HEK293T (cell line): Measurements from ENCODE around the gene SLC8A1.

ENCODE experiments used
- CTCF ChIA-PET: fragments of 350-600 bp; formaldehyde crosslinking; extraction: SDS; loops from one replicate; lab custom pipeline; 2021; ENCODE audit warnings: antibody characterized with exemption, inconsistent platforms; lab: Yijun Ruan, JAX
- POLR2A ChIA-PET: fragments of 350-600 bp; formaldehyde crosslinking; extraction: SDS; loops from one replicate; lab custom pipeline; 2020; ENCODE audit warnings: antibody characterized with exemption, inconsistent platforms; lab: Yijun Ruan, JAX
- DNase-seq: peaks from one replicate; pipeline ENCODE4 v3.0.0; 2012; ENCODE audit warnings: mixed read lengths; ENCODE audit errors: extremely low spot score
- ARNT ChIP-seq: fragments of 450-650 bp; IDR thresholded peaks from 2 replicates; pipeline ENCODE4 v1.6.1; 2017; ENCODE audit warnings: mild to moderate bottlenecking
- BHLHE40 ChIP-seq: fragments of 450-650 bp; IDR thresholded peaks from 2 replicates; pipeline ENCODE4 v1.6.1; 2016; ENCODE audit warnings: mild to moderate bottlenecking, moderate library complexity, borderline replicate concordance
- CTBP1 ChIP-seq: fragments of 450-650 bp; IDR thresholded peaks from 2 replicates; pipeline ENCODE4 v1.6.1; 2016; ENCODE audit warnings: borderline replicate concordance
- ELF4 ChIP-seq: fragments of 450-650 bp; IDR thresholded peaks from 2 replicates; pipeline ENCODE4 v1.6.1; 2017; ENCODE audit warnings: antibody characterized with exemption
- FOXA1 ChIP-seq: fragments of 450-650 bp; IDR thresholded peaks from 2 replicates; pipeline ENCODE4 v1.6.1; 2016; ENCODE audit warnings: mild to moderate bottlenecking
- FOXK2 ChIP-seq: fragments of 450-650 bp; IDR thresholded peaks from 2 replicates; pipeline ENCODE4 v1.6.1; 2016; ENCODE audit warnings: mild to moderate bottlenecking
- FOXM1 ChIP-seq: fragments of 450-650 bp; IDR thresholded peaks from 2 replicates; pipeline ENCODE4 v1.6.1; 2017; ENCODE audit warnings: mild to moderate bottlenecking, borderline replicate concordance
- HDGF ChIP-seq: fragments of 450-650 bp; IDR thresholded peaks from 2 replicates; pipeline ENCODE4 v1.6.1; 2017; ENCODE audit warnings: antibody characterized with exemption, borderline replicate concordance
- L3MBTL2 ChIP-seq: fragments of 450-650 bp; conservative IDR thresholded peaks from 2 replicates; pipeline ENCODE4 v1.6.1; 2016; ENCODE audit warnings: mild to moderate bottlenecking
- LEF1 ChIP-seq: fragments of 450-650 bp; IDR thresholded peaks from 2 replicates; pipeline ENCODE4 v1.6.1; 2017; ENCODE audit warnings: mild to moderate bottlenecking, borderline replicate concordance
- NFRKB ChIP-seq: fragments of 450-650 bp; IDR thresholded peaks from 2 replicates; pipeline ENCODE4 v1.6.1; 2016; ENCODE audit warnings: mild to moderate bottlenecking, moderate library complexity
- SP1 ChIP-seq: fragments of 450-650 bp; IDR thresholded peaks from 2 replicates; pipeline ENCODE4 v1.6.1; 2017
- SUZ12 ChIP-seq: fragments of 450-650 bp; IDR thresholded peaks from 2 replicates; pipeline ENCODE4 v1.6.1; 2016; ENCODE audit warnings: mild to moderate bottlenecking
- TARDBP ChIP-seq: fragments of 450-650 bp; IDR thresholded peaks from 2 replicates; pipeline ENCODE4 v1.6.1; 2016
- ZNF384 ChIP-seq: fragments of 450-650 bp; IDR thresholded peaks from 2 replicates; pipeline ENCODE4 v1.6.1; 2016
- TF ChIP-seq, protein P1 (sequence below): fragments of 450-650 bp; IDR thresholded peaks from 2 replicates; pipeline ENCODE4 v1.6.1; 2016

Gene SLC8A1

GRCh38 chr2:40310303-40310702, 141.6 kb downstream of the SLC8A1 start:
- ChIA-PET POLR2A (no interaction called here), CTCF (interaction anchor here (0.6 kb wide), 1 partner anchor 138 kb away, joined by 3 read pairs; no protein-coding TSS in a partner anchor)
- no peak for DNase-seq
- TF ChIP-seq, protein P1, sequence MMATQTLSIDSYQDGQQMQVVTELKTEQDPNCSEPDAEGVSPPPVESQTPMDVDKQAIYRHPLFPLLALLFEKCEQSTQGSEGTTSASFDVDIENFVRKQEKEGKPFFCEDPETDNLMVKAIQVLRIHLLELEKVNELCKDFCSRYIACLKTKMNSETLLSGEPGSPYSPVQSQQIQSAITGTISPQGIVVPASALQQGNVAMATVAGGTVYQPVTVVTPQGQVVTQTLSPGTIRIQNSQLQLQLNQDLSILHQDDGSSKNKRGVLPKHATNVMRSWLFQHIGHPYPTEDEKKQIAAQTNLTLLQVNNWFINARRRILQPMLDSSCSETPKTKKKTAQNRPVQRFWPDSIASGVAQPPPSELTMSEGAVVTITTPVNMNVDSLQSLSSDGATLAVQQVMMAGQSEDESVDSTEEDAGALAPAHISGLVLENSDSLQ, result no peak
- TF ChIP-seq ZNF384 (no peak), FOXM1 (no peak), SUZ12 (no peak), FOXA1 (no peak), NFRKB (no peak), ARNT (no peak), SP1 (no peak), LEF1 (no peak), TARDBP (no peak), HDGF (no peak), L3MBTL2 (no peak), CTBP1 (no peak), BHLHE40 (no peak)

- ChIA-PET CTCF (no interaction called here), POLR2A (no interaction called here)
- DNase-seq, result no peak
- TF ChIP-seq TARDBP, result no peak
- TF ChIP-seq, protein P1, result no peak
Measured at GRCh38 chr2:40304340-40304739, 147.6 kb downstream of the SLC8A1 start.

DNA sequence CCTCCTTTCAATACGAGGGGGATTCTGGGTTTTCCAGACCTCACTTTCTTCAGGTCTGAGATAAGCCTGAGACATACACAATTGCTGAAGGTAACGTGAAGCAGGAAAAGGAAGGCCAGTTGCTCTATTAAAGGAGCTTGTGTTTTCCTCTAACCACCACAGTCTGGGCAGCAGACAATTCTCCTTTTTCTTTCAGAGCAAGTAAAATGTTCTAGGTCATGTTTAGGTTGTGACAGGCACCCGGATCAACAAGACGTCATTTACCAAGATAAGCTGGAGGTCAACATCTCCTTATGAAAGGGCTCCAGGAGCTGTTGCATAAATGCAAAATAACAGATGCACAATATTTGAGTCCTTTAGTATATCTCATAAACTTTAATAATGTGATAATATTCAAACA, 148.1 kb downstream of the SLC8A1 start:
- CTCF ChIA-PET, result no interaction called here
- POLR2A ChIA-PET, result no interaction called here
- TF ChIP-seq L3MBTL2 (no peak), ZNF384 (no peak), BHLHE40 (no peak), FOXK2 (no peak), SUZ12 (no peak), SP1 (no peak), TARDBP (no peak)
- TF ChIP-seq, protein P1, result no peak
- no peak for DNase-seq

- CTCF ChIA-PET, result no interaction called here
- no peak for TF ChIP-seq SP1
- no peak for TF ChIP-seq FOXA1
- no peak for TF ChIP-seq TARDBP
- no peak for TF ChIP-seq L3MBTL2
- no peak for TF ChIP-seq BHLHE40
- TF ChIP-seq NFRKB, result no peak
- no peak for TF ChIP-seq ZNF384
- TF ChIP-seq ARNT, result no peak
- TF ChIP-seq SUZ12, result no peak
- no peak for TF ChIP-seq FOXK2
- no peak for DNase-seq
- POLR2A ChIA-PET, result no interaction called here
Measured at GRCh38 chr2:40302751-40303325, 149.1 kb downstream of the SLC8A1 start.

- DNase-seq, result no peak
- CTCF ChIA-PET, result no interaction called here
- POLR2A ChIA-PET, result no interaction called here
- no peak for TF ChIP-seq NFRKB
- no peak for TF ChIP-seq ARNT
- TF ChIP-seq LEF1, result no peak
- no peak for TF ChIP-seq FOXM1
- no peak for TF ChIP-seq ZNF384
- no peak for TF ChIP-seq BHLHE40
- no peak for TF ChIP-seq FOXK2
- no peak for TF ChIP-seq ELF4
- TF ChIP-seq CTBP1, result no peak
- TF ChIP-seq L3MBTL2, result no peak
- TF ChIP-seq TARDBP, result no peak
- TF ChIP-seq, protein P1, result no peak
- no peak for TF ChIP-seq SUZ12
- TF ChIP-seq HDGF, result no peak
- TF ChIP-seq SP1, result no peak
- no peak for TF ChIP-seq FOXA1
Measured at GRCh38 chr2:40300391-40300790, 151.5 kb downstream of the SLC8A1 start.

- no peak for DNase-seq
- ChIA-PET CTCF (no interaction called here), POLR2A (no interaction called here)
- TF ChIP-seq SUZ12 (no peak), ARNT (no peak), ELF4 (no peak), LEF1 (no peak), NFRKB (no peak), FOXM1 (no peak), HDGF (no peak), CTBP1 (no peak), TARDBP (no peak), ZNF384 (no peak), FOXK2 (no peak), SP1 (no peak)
- TF ChIP-seq, protein P1, result no peak
Measured at GRCh38 chr2:40299781-40300180, 152.1 kb downstream of the SLC8A1 start.
